ENCODE measurements around the gene SPATS2L. TPM values are rescaled to one million over a fixed set of nuclear protein-coding genes. Genes with fewer than 3 reads are reported as not detected.

SPATS2L gene
- total RNA-seq, 1 donor from 2014 or later, result 36.6 TPM

DNA sequence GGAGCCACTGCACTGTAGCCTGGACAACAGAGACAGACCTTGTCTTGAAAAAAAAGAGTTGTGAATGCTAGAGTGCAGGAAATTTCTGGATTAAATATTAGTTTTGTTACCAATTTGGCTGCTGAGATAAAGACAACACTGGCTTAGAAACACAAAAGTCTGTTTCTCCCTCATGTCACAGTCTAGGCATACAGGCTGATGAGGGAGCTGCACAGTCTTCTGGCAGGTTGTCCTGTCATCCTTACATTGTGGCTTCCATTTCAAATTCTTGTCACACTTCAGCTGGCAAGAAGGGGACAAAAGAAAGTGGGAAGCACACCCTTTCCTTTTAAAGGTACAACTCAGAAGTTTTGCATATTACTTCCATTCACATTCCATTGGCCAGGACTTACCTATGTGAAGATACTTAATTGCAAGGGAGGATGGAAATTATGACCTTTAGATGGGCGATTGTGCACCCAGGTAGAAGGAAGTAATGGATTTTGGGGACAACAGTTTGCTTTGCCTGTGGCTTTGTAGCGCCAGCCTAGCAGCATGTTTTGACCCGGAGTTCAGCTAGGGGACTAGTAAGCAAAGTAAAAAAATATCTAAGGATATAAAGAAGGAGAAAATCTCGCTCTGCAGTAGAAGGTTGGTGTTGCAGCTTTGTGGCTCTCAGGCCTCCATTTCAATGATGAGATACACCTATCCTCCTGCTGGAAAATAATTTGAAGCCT lies 55.9 kb downstream of the SPATS2L start:
- H3K36me3 ChIP-seq, result no peaks in the 10 kb centered on the region
- H3K4me3 ChIP-seq, result no peak overlapping the region
- no peaks in the 10 kb centered on the region for H3K9me3 ChIP-seq
- TF ChIP-seq, protein P1, sequence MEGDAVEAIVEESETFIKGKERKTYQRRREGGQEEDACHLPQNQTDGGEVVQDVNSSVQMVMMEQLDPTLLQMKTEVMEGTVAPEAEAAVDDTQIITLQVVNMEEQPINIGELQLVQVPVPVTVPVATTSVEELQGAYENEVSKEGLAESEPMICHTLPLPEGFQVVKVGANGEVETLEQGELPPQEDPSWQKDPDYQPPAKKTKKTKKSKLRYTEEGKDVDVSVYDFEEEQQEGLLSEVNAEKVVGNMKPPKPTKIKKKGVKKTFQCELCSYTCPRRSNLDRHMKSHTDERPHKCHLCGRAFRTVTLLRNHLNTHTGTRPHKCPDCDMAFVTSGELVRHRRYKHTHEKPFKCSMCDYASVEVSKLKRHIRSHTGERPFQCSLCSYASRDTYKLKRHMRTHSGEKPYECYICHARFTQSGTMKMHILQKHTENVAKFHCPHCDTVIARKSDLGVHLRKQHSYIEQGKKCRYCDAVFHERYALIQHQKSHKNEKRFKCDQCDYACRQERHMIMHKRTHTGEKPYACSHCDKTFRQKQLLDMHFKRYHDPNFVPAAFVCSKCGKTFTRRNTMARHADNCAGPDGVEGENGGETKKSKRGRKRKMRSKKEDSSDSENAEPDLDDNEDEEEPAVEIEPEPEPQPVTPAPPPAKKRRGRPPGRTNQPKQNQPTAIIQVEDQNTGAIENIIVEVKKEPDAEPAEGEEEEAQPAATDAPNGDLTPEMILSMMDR (IDR thresholded peaks at IDR 0.05), result no peak
- intact Hi-C loops (cut with DNase I), result no loop called here
- H3K27ac ChIP-seq, result no peak overlapping the region
- no peak for DNase-seq (ENCODE audit: low spot score in 2 of 2)
- peaks cover 0 to 13% of the 10 kb centered on the region in 2 donors for H3K4me1 ChIP-seq
- no peaks in the 10 kb centered on the region for H3K27me3 ChIP-seq

- intact Hi-C loops (cut with DNase I), result no loop called here
- no peaks in the 10 kb centered on the region for H3K27me3 ChIP-seq
- TF ChIP-seq, protein P1 (IDR thresholded peaks at IDR 0.05), result no peak
- H3K4me3 ChIP-seq, result no peak overlapping the region
- no peak for DNase-seq (ENCODE audit: low spot score in 2 of 2)
- no peaks in the 10 kb centered on the region for H3K9me3 ChIP-seq
- H3K27ac ChIP-seq, result no peak overlapping the region
- no peaks in the 10 kb centered on the region for H3K36me3 ChIP-seq
- peaks cover 0 to 3% of the 10 kb centered on the region in 2 donors for H3K4me1 ChIP-seq
These were observed 56.8 kb downstream of the SPATS2L start for GRCh38 chr2:200363279-200363678.

DNA sequence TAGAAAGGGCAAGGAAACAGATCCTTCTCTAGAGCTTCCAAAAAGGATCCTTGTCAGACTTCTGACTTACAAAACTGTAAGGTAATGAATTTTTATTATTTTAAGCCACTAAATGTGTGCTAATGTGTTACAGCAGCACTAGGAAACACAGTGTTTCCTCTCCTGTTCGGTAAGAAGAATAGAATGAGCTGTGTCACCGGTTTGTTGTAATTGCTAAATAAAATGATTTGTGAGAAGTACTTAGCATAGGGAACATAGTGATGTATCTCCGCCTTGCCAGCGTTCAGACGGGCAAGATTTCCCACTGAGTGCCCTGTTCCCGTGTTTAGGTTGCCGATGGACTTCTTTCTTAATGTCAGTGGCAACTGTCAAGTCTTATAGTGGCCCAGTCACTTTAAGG lies 57.6 kb downstream of the SPATS2L start:
- Histone ChIP-seq H3K27me3 (no peaks in the 10 kb centered on the region), H3K4me1 (no peaks in the 10 kb centered on the region), H3K4me3 (no peak overlapping the region), H3K9me3 (no peaks in the 10 kb centered on the region), H3K36me3 (no peaks in the 10 kb centered on the region), H3K27ac (no peak overlapping the region)
- no peak for DNase-seq (ENCODE audit: low spot score in 2 of 2)
- TF ChIP-seq, protein P1 (IDR thresholded peaks at IDR 0.05), result no peak
- intact Hi-C loops (cut with DNase I), result no loop called here

DNA sequence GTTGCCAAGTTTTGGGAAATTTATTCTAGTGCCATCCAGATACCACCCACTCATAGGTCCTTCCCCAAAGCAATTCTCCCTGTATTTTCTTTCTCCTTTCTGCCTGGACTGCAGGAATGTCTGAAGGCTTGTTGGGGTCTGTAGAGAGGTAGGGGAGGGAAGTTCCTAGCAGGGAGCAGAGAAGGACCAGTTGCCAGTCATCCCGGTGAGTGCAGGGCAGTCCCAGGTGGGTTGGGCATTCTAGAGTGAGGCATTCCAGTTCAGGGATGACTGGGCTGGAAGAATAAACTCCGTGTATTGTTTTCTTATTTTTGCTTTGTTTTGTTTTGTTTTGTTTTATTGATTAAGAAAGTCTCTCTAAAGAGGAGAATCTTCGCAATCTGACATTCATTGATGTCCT lies 58.1 kb downstream of the SPATS2L start:
- H3K27ac ChIP-seq, result no peak overlapping the region
- TF ChIP-seq, protein P1 (IDR thresholded peaks at IDR 0.05), result no peak
- no peaks in the 10 kb centered on the region for H3K36me3 ChIP-seq
- intact Hi-C loops (cut with DNase I), result no loop called here
- no peaks in the 10 kb centered on the region for H3K9me3 ChIP-seq
- H3K4me1 ChIP-seq, result no peaks in the 10 kb centered on the region
- no peak overlapping the region for H3K4me3 ChIP-seq
- H3K27me3 ChIP-seq, result no peaks in the 10 kb centered on the region
- DNase-seq (ENCODE audit: low spot score in 2 of 2), result no peak

DNA sequence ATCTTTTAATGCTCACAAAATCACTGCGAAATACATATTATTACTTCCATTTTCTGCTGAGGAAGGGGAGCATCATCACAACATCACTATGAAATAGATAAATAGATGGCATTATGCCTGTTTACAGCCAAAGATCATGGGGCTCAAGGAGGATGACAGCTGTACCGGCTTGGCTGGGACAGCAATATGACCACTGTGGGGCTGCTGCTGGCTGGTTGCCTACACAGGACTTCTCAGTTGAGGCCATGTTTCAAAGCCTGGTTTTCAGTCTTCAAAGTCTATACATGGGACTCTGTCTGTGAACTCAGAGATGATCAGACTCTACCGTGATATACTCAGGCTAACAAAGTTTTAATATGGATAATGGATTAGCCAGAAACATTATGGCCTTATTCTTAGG lies 58.7 kb downstream of the SPATS2L start:
- no peaks in the 10 kb centered on the region for H3K27me3 ChIP-seq
- intact Hi-C loops (cut with DNase I), result no loop called here
- no peaks in the 10 kb centered on the region for H3K4me1 ChIP-seq
- H3K27ac ChIP-seq, result no peak overlapping the region
- DNase-seq (ENCODE audit: low spot score in 2 of 2), result no peak
- no peaks in the 10 kb centered on the region for H3K36me3 ChIP-seq
- H3K4me3 ChIP-seq, result no peak overlapping the region
- TF ChIP-seq, protein P1 (IDR thresholded peaks at IDR 0.05), result no peak
- no peaks in the 10 kb centered on the region for H3K9me3 ChIP-seq

DNA sequence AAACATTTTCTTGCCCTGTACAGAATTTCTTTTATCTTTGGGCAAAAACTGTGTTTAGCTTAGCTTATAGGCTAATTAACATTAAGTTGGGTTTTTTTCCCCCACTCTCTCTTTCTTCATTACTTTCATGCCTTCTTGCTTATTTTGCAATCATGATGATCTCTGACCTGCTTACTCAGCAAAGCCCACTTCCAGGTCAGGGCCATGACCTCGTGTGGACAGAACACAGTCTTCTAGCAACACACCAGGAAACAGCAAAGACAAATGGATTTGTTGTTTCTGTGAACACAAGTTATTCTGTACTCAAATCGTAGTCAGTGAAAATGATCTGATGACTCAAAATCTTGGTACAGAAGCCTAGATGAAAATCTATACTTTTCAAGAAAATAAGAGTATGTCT lies 60.7 kb downstream of the SPATS2L start:
- no peaks in the 10 kb centered on the region for H3K36me3 ChIP-seq
- H3K27ac ChIP-seq, result no peak overlapping the region
- no peak overlapping the region for H3K4me3 ChIP-seq
- H3K4me1 ChIP-seq, result no peaks in the 10 kb centered on the region
- TF ChIP-seq, protein P1 (IDR thresholded peaks at IDR 0.05), result no peak
- H3K27me3 ChIP-seq, result no peaks in the 10 kb centered on the region
- intact Hi-C loops (cut with DNase I), result no loop called here
- no peaks in the 10 kb centered on the region for H3K9me3 ChIP-seq
- no peak for DNase-seq (ENCODE audit: low spot score in 2 of 2)
